H9 (cell line): ENCODE measurements around the gene PIN4. TPM values are rescaled to one million over a fixed set of nuclear protein-coding genes. Genes with fewer than 3 reads are reported as not detected.

Experiments
- DNase-seq: peaks from one replicate; pipeline ENCODE4 v3.0.0-alpha.2; 2017
- H2AFZ ChIP-seq: one replicate; pipeline ENCODE4 v1.6.1; 2013; ENCODE audit warnings: mild to moderate bottlenecking, low read length, control low read depth, moderate library complexity
- H2AK5ac ChIP-seq: 2 replicates; pipeline ENCODE4 v1.6.1; 2013; ENCODE audit warnings: low read length, control low read depth, mixed read lengths; ENCODE audit not compliant: insufficient read length
- H2BK120ac ChIP-seq: one replicate; pipeline ENCODE4 v1.6.1; 2013; ENCODE audit warnings: low read depth, mild to moderate bottlenecking, low read length, control low read depth, inconsistent platforms; ENCODE audit not compliant: poor library complexity, severe bottlenecking
- H2BK12ac ChIP-seq: 2 replicates; pipeline ENCODE4 v1.6.1; 2013; ENCODE audit warnings: low read length, control low read depth, mixed read lengths, low read depth; ENCODE audit not compliant: insufficient read length
- H2BK15ac ChIP-seq: 2 replicates; pipeline ENCODE4 v1.6.1; 2013; ENCODE audit warnings: low read depth, low read length, control low read depth
- H2BK20ac ChIP-seq: one replicate; pipeline ENCODE4 v1.6.1; 2013; ENCODE audit warnings: low read depth, mild to moderate bottlenecking, low read length, control low read depth, inconsistent platforms; ENCODE audit not compliant: poor library complexity, severe bottlenecking
- H2BK5ac ChIP-seq: 2 replicates; pipeline ENCODE4 v1.6.1; 2013; ENCODE audit warnings: low read length, control low read depth, mixed read lengths; ENCODE audit not compliant: insufficient read length
- H3K14ac ChIP-seq: 2 replicates; pipeline ENCODE4 v1.6.1; 2013; ENCODE audit warnings: low read length, control low read depth; ENCODE audit not compliant: insufficient read depth
- H3K18ac ChIP-seq: 2 replicates; pipeline ENCODE4 v1.6.1; 2013; ENCODE audit warnings: low read depth, mild to moderate bottlenecking, mixed read lengths, low read length, control low read depth; ENCODE audit not compliant: insufficient read length
- H3K23ac ChIP-seq: 2 replicates; pipeline ENCODE4 v1.6.1; 2013; ENCODE audit warnings: low read length, control low read depth, mixed read lengths, low read depth; ENCODE audit not compliant: insufficient read length
- H3K23me2 ChIP-seq: 2 replicates; pipeline ENCODE4 v1.6.1; 2013; ENCODE audit warnings: low read depth, mild to moderate bottlenecking, mixed read lengths, low read length, control low read depth; ENCODE audit not compliant: insufficient read length, poor library complexity, severe bottlenecking
- H3K27ac ChIP-seq: 2 replicates; pipeline ENCODE4 v1.5.1; 2013; ENCODE audit warnings: low read length, control low read depth, mixed read lengths, low read depth; ENCODE audit not compliant: insufficient read length
- H3K27me3 ChIP-seq: 2 replicates; pipeline ENCODE4 v1.6.1; 2013; ENCODE audit warnings: low read length, control low read depth, inconsistent platforms; ENCODE audit not compliant: insufficient read depth
- H3K4ac ChIP-seq: 2 replicates; pipeline ENCODE4 v1.6.1; 2013; ENCODE audit warnings: low read depth, mild to moderate bottlenecking, control low read depth, inconsistent platforms, low read length, moderate library complexity
- H3K4me1 ChIP-seq: 2 replicates; pipeline ENCODE4 v1.6.1; 2013; ENCODE audit warnings: low read length, control low read depth, inconsistent platforms; ENCODE audit not compliant: insufficient read depth
- H3K4me2 ChIP-seq: 2 replicates; pipeline ENCODE4 v1.6.1; 2013; ENCODE audit warnings: low read length, control low read depth, mixed read lengths; ENCODE audit not compliant: insufficient read length, insufficient read depth
- H3K56ac ChIP-seq: 2 replicates; pipeline ENCODE4 v1.6.1; 2013; ENCODE audit warnings: low read depth, mild to moderate bottlenecking, mixed read lengths, low read length, control low read depth; ENCODE audit not compliant: insufficient read length
- H3K79me1 ChIP-seq: 2 replicates; pipeline ENCODE4 v1.6.1; 2013; ENCODE audit warnings: low read depth, mild to moderate bottlenecking, moderate library complexity, low read length, control low read depth, inconsistent platforms; ENCODE audit not compliant: insufficient read depth, poor library complexity, severe bottlenecking
- H3K79me2 ChIP-seq: 2 replicates; pipeline ENCODE4 v1.6.1; 2013; ENCODE audit warnings: low read length, control low read depth, inconsistent platforms; ENCODE audit not compliant: insufficient read depth
- H3K9ac ChIP-seq: 2 replicates; pipeline ENCODE4 v1.6.1; 2013; ENCODE audit warnings: low read length, control low read depth, mixed read lengths; ENCODE audit not compliant: insufficient read length; ENCODE audit errors: extremely low read depth
- H3K9me3 ChIP-seq: one replicate; pipeline ENCODE4 v1.6.1; 2013; ENCODE audit warnings: low read depth, low read length, inconsistent platforms; ENCODE audit not compliant: control insufficient read depth
- H3T11ph ChIP-seq: one replicate; pipeline ENCODE4 v1.6.1; 2013; ENCODE audit warnings: mild to moderate bottlenecking, low read length, control low read depth, inconsistent platforms
- H4K20me1 ChIP-seq: one replicate; pipeline ENCODE4 v1.6.1; 2013; ENCODE audit not compliant: control insufficient read depth, insufficient read length, insufficient read depth
- H4K5ac ChIP-seq: 2 replicates; pipeline ENCODE4 v1.6.1; 2013; ENCODE audit warnings: low read depth, mild to moderate bottlenecking, mixed read lengths, low read length, control low read depth; ENCODE audit not compliant: insufficient read length
- H4K8ac ChIP-seq: replicated peaks from 2 replicates; pipeline ENCODE4 v1.6.1; 2013; ENCODE audit warnings: low read length, control low read depth, mixed read lengths, low read depth; ENCODE audit not compliant: insufficient read length
- H4K91ac ChIP-seq: 2 replicates; pipeline ENCODE4 v1.6.1; 2013; ENCODE audit warnings: low read depth, mild to moderate bottlenecking, moderate library complexity, mixed read lengths, low read length, control low read depth; ENCODE audit not compliant: insufficient read length
- H3K27ac Mint-ChIP-seq, 3 experiments: 2 replicates in 2 of 3; 3 replicates in 1 of 3; pipeline ENCODE4 v1.8.0; 2020 to 2021; ENCODE audit warnings: mixed read lengths in 3 of 3, mild to moderate bottlenecking in 1 of 3, moderate library complexity in 1 of 3
- H3K27me3 Mint-ChIP-seq: 2 replicates; pipeline ENCODE4 v1.8.0; 2021; ENCODE audit warnings: low read depth, mild to moderate bottlenecking, moderate library complexity, mixed read lengths
- H3K36me3 Mint-ChIP-seq, 3 experiments: 2 replicates in 2 of 3; 3 replicates in 1 of 3; pipeline ENCODE4 v1.8.0; 2020 to 2021; ENCODE audit warnings: low read depth in 3 of 3, mixed read lengths in 3 of 3; ENCODE audit not compliant: insufficient read depth in 1 of 3
- H3K4me1 Mint-ChIP-seq, 2 experiments: 2 replicates each; pipeline ENCODE4 v1.8.0; 2020; ENCODE audit warnings: mixed read lengths in 2 of 2
- H3K4me3 Mint-ChIP-seq, 2 experiments: 2 replicates in 1 of 2; 3 replicates in 1 of 2; pipeline ENCODE4 v1.8.0; 2020 to 2021; ENCODE audit warnings: mild to moderate bottlenecking in 2 of 2, mixed read lengths in 2 of 2, moderate library complexity in 1 of 2
- H3K9me3 Mint-ChIP-seq, 2 experiments: 2 replicates in 1 of 2; 3 replicates in 1 of 2; pipeline ENCODE4 v1.8.0; 2020; ENCODE audit warnings: mild to moderate bottlenecking in 2 of 2, mixed read lengths in 2 of 2, moderate library complexity in 1 of 2
- CTCF ChIP-seq: fragments of 200-600 bp; sonication (generic); conservative IDR thresholded peaks from 3 replicates; pipeline ENCODE4 v1.8.0; 2021; ENCODE audit warnings: antibody characterized with exemption, mild to moderate bottlenecking
- WGBS: extraction: QIAGEN DNeasy Blood & Tissue Kit; methylation state at CpG from one replicate; pipeline ENCODE4 v1.1.7; 2013; ENCODE audit warnings: missing lambda C conversion rate, low lambda C conversion rate, mixed read lengths; ENCODE audit not compliant: insufficient read length; ENCODE audit errors: extremely low coverage; 5-methylcytosine and 5-hydroxymethylcytosine counted together
- total RNA-seq: library from RNA; stranded (reverse); gene quantifications from 2 replicates; pipeline ENCODE4 v1.2.1, GENCODE V29; 2021

Gene PIN4
- total RNA-seq, 1 experiment from 2014 or later: 16.3 TPM

- no peak overlapping the region for H4K8ac ChIP-seq
- Mint-ChIP-seq H3K4me1 (no peaks in the 10 kb centered on the region), H3K4me3 (no peak overlapping the region), H3K9me3 (peaks cover 51 to 65% of the 10 kb centered on the region in 2 experiments), H3K36me3 (peaks cover 42 to 62% (median 51%) of the 10 kb centered on the region in 3 experiments), H3K27me3 (no peaks in the 10 kb centered on the region; the same call in 1 of the 2 replicates), H3K27ac (no peak overlapping the region)
- H3K27me3 ChIP-seq: no peaks in the 10 kb centered on the region
- no peak overlapping the region for H3K14ac ChIP-seq
- no peak overlapping the region for H2AK5ac ChIP-seq
- H3K4me1 ChIP-seq: no peaks in the 10 kb centered on the region
- H3K9ac ChIP-seq: no peak overlapping the region
- no peak overlapping the region for H2BK20ac ChIP-seq
- H3K23me2 ChIP-seq: no peaks in the 10 kb centered on the region
- no peak overlapping the region for H2BK5ac ChIP-seq
- H3K79me2 ChIP-seq: peaks cover 2% of the 10 kb centered on the region; the same call in 1 of the 2 replicates
- DNase-seq: no peak
- no peak overlapping the region for H2AFZ ChIP-seq
- no peaks in the 10 kb centered on the region for H4K20me1 ChIP-seq
- no peak overlapping the region for H4K91ac ChIP-seq
- H3T11ph ChIP-seq: no peak overlapping the region
- no peak overlapping the region for H3K18ac ChIP-seq
- H3K4ac ChIP-seq: no peak overlapping the region
- no peak overlapping the region for H3K23ac ChIP-seq
- WGBS: no CpG with 5 or more reads among the region's 3 CpGs
- no peak overlapping the region for H3K4me2 ChIP-seq
- no peak overlapping the region for H2BK12ac ChIP-seq
- no peak overlapping the region for H4K5ac ChIP-seq
- no peak overlapping the region for H2BK15ac ChIP-seq
- no peak overlapping the region for H3K56ac ChIP-seq
- no peak overlapping the region for H2BK120ac ChIP-seq
- TF ChIP-seq CTCF: no peak
- no peaks in the 10 kb centered on the region for H3K79me1 ChIP-seq
- no peak overlapping the region for H3K27ac ChIP-seq
- H3K9me3 ChIP-seq: peaks cover 39% of the 10 kb centered on the region
Measured at GRCh38 chrX:72230290-72230689, 48.7 kb downstream of the PIN4 start.
